Lower lobe of right lung (tissue), 2 donors: ENCODE measurements around the gene SAMD7. TPM values are rescaled to one million over a fixed set of nuclear protein-coding genes. Genes with fewer than 3 reads are reported as not detected.

ENCODE experiments used
- ATAC-seq, 2 donors: fragments of 200-7000 bp; cut with Tn5 transposase; one replicate each; pipeline ENCODE4 v1.9.1; 2020 to 2022; ENCODE audit warnings: mild to moderate bottlenecking in 2 of 2, moderate library complexity in 2 of 2
- DNase-seq: peaks from one replicate; pipeline ENCODE4 v3.0.0-alpha.2; 2020
- H3K27ac ChIP-seq: fragments of 200-600 bp; one replicate; pipeline ENCODE4 v1.8.0; 2022
- H3K27me3 ChIP-seq: fragments of 200-600 bp; one replicate; pipeline ENCODE4 v1.8.0; 2022; ENCODE audit warnings: low read depth
- H3K36me3 ChIP-seq: fragments of 200-600 bp; one replicate; pipeline ENCODE4 v1.8.0; 2022; ENCODE audit warnings: mild to moderate bottlenecking
- H3K4me1 ChIP-seq: fragments of 200-600 bp; one replicate; pipeline ENCODE4 v1.8.0; 2022
- H3K4me3 ChIP-seq: fragments of 200-600 bp; one replicate; pipeline ENCODE4 v1.8.0; 2022; ENCODE audit warnings: mild to moderate bottlenecking
- H3K9me3 ChIP-seq: fragments of 200-600 bp; one replicate; pipeline ENCODE4 v1.8.0; 2022
- intact Hi-C: fragments of 100-400 bp; cut with DNase I; formaldehyde crosslinking; loops from one replicate; pipeline ENCODE4 v1.11.0; 2022
- total RNA-seq: library from RNA; stranded (reverse); fragmentation: NEBNext Ultra II Directional; extraction: Animal tissue kit (Norgen Biotek cat#: 25700); gene quantifications from one replicate; pipeline ENCODE4 v1.2.1, GENCODE V29; 2021
- TF ChIP-seq, protein P1 (sequence below): fragments of 200-600 bp; IDR thresholded peaks from one replicate; pipeline ENCODE4 v1.8.0; 2022; ENCODE audit warnings: antibody characterized with exemption, mild to moderate bottlenecking
- donor health status: DM: no; HTN: yes; CAD: no; lungs with severe emphysema.

SAMD7 gene
- total RNA-seq, 1 donor from 2014 or later: not detected

DNA sequence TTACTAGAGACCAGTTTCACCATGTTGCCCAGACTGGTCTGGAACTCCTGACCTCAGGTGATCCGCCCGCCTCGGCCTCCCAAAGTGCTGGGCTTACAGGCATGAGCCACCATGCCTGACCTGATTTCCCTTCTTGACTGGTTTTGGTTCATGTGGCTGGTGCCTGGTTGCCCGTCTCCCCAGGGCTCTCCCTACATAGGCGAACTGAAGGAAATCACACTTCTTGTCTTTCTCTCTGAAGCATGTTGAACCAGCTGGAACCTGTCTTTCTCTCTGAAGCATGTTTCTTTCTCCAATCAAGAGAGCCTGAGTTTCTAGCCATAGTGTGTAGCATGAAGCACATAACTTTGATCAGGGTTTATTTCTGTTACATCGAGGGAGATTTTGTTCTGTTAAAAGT is 16.3 kb upstream of the SAMD7 start:
- Histone ChIP-seq H3K27ac (no peak overlapping the region), H3K4me1 (no peaks in the 10 kb centered on the region), H3K27me3 (no peaks in the 10 kb centered on the region), H3K9me3 (no peaks in the 10 kb centered on the region), H3K36me3 (no peaks in the 10 kb centered on the region), H3K4me3 (no peak overlapping the region)
- TF ChIP-seq, protein P1, sequence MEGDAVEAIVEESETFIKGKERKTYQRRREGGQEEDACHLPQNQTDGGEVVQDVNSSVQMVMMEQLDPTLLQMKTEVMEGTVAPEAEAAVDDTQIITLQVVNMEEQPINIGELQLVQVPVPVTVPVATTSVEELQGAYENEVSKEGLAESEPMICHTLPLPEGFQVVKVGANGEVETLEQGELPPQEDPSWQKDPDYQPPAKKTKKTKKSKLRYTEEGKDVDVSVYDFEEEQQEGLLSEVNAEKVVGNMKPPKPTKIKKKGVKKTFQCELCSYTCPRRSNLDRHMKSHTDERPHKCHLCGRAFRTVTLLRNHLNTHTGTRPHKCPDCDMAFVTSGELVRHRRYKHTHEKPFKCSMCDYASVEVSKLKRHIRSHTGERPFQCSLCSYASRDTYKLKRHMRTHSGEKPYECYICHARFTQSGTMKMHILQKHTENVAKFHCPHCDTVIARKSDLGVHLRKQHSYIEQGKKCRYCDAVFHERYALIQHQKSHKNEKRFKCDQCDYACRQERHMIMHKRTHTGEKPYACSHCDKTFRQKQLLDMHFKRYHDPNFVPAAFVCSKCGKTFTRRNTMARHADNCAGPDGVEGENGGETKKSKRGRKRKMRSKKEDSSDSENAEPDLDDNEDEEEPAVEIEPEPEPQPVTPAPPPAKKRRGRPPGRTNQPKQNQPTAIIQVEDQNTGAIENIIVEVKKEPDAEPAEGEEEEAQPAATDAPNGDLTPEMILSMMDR: no peak
- DNase-seq (no peak), ATAC-seq (no peak)
- intact Hi-C loops: no loop called here

DNA sequence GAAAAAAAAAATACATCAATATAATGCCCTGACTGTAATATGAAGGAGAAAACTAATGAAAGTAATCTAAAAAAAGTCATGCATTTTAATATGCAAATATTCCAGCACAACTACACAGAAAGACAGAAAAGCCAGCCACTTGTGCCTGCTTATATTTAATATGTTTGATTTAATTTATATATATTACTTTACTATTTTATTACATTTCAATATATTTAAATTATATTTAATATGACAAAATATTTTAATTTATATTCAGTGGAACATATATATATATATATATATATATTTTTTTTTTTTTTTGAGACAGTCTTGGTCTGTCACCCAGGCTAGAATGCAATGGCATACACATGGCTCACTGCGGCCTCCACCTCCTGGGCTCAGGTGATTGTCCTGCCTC is 14.1 kb upstream of the SAMD7 start:
- DNase-seq (no peak), ATAC-seq (no peak)
- H3K4me3 ChIP-seq: no peak overlapping the region
- peaks cover 16% of the 10 kb centered on the region for H3K9me3 ChIP-seq
- H3K27ac ChIP-seq: no peak overlapping the region
- TF ChIP-seq, protein P1: no peak
- intact Hi-C loops: no loop called here
- no peaks in the 10 kb centered on the region for H3K36me3 ChIP-seq
- H3K27me3 ChIP-seq: no peaks in the 10 kb centered on the region
- H3K4me1 ChIP-seq: no peaks in the 10 kb centered on the region

DNA sequence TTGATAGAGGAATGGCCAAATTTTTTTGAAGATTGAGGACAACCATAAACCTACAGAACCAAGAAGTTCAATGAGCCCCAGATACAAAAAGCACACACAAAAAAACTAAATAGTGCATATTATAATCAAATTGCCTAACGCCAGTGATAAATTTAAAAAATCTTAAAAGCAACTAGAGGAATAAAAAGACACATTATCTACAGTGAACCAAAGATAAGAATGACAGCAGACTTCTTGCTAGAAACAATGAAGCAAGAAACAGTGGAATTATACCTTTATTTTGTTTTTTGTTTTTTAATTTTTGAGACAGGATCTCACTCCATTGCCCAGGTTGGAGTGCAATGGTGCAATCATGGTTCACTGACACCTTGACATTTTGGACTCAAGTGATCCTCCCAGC is 9.9 kb upstream of the SAMD7 start:
- Histone ChIP-seq H3K36me3 (no peaks in the 10 kb centered on the region), H3K9me3 (peaks cover 16% of the 10 kb centered on the region), H3K27me3 (no peaks in the 10 kb centered on the region), H3K27ac (no peak overlapping the region), H3K4me3 (no peak overlapping the region), H3K4me1 (no peaks in the 10 kb centered on the region)
- DNase-seq (no peak), ATAC-seq (no peak)
- intact Hi-C loops: no loop called here
- TF ChIP-seq, protein P1: no peak

DNA sequence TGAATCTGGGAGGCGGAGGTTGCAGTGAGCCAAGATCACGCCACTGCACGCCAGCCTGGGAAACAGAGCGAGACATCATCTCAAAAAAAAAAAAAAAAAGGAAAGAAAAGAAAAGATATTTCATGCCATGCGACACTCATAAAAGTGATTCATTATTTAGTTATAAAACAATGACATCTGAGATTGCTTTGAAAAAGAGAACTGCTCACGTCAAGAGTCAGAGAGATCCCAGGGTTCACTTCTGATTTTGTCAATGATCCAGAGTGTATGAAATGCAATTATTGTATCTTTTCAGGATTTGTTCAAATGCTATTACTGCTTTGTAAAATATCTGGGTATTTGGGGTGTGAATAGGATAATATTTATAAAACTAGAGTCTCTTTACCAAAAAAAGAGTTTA is 6.0 kb upstream of the SAMD7 start:
- TF ChIP-seq, protein P1: no peak
- Histone ChIP-seq H3K36me3 (no peaks in the 10 kb centered on the region), H3K4me3 (no peak overlapping the region), H3K4me1 (no peaks in the 10 kb centered on the region), H3K27ac (no peak overlapping the region), H3K9me3 (peaks cover 16% of the 10 kb centered on the region), H3K27me3 (no peaks in the 10 kb centered on the region)
- no peak for DNase-seq
- intact Hi-C loops: no loop called here
- ATAC-seq: no peak

DNA sequence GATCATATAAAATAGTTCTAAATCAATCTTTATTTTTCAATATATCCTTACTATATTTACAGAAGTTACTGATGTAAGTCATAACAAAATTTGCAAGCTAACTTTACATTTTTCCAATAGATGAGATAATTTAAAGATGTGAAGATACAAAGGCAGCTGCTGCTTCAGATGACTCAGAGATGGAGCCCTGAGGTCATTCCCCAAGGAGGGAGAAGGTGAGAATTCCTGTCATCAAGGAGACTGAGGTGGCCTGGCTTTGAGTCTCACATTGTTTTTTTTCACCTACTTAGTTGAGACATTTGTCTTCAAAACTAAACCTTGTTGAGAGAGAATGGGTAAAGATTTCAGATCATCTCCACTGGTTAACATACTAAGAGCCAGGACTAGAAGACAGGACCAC is 3.9 kb upstream of the SAMD7 start:
- TF ChIP-seq, protein P1: no peak
- Histone ChIP-seq H3K4me3 (no peak overlapping the region), H3K27ac (no peak overlapping the region), H3K27me3 (no peaks in the 10 kb centered on the region), H3K4me1 (no peaks in the 10 kb centered on the region), H3K36me3 (no peaks in the 10 kb centered on the region), H3K9me3 (no peaks in the 10 kb centered on the region)
- intact Hi-C loops: no loop called here
- DNase-seq: no peak
- ATAC-seq: no peak

DNA sequence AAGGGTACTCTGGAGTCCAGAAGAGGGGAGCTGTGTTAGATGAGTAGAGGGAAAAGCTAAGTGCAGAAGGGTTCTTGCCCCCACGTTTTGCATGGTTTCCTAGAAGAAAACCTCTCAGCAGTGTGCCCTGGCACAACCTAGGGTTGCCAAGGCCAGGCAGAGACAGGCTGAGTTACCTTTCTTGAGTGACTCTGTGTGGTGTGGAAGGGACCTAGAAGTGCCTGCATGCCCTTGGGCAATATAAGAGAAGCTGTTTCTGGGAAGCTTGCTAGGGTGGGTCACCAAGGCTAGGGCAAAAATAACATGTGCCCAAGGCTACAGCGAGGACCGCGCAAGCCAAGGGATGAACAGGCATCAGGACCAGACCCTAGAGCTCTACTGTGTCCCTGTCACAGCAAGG is 3.4 kb upstream of the SAMD7 start:
- no peaks in the 10 kb centered on the region for H3K9me3 ChIP-seq
- no peaks in the 10 kb centered on the region for H3K27me3 ChIP-seq
- no peaks in the 10 kb centered on the region for H3K4me1 ChIP-seq
- H3K27ac ChIP-seq: no peak overlapping the region
- intact Hi-C loops: no loop called here
- TF ChIP-seq, protein P1: no peak
- ATAC-seq: no peak
- no peaks in the 10 kb centered on the region for H3K36me3 ChIP-seq
- no peak overlapping the region for H3K4me3 ChIP-seq
- DNase-seq: no peak
